HG02678 (cell line): ENCODE measurements around the gene SON.

Source experiments
- ATAC-seq: cut with Tn5 transposase; IDR thresholded peaks from one replicate; pipeline ENCODE4 v1.9.1; 2021; ENCODE audit warnings: mild to moderate bottlenecking, moderate library complexity; ENCODE audit not compliant: unreplicated experiment

The SON gene

DNA sequence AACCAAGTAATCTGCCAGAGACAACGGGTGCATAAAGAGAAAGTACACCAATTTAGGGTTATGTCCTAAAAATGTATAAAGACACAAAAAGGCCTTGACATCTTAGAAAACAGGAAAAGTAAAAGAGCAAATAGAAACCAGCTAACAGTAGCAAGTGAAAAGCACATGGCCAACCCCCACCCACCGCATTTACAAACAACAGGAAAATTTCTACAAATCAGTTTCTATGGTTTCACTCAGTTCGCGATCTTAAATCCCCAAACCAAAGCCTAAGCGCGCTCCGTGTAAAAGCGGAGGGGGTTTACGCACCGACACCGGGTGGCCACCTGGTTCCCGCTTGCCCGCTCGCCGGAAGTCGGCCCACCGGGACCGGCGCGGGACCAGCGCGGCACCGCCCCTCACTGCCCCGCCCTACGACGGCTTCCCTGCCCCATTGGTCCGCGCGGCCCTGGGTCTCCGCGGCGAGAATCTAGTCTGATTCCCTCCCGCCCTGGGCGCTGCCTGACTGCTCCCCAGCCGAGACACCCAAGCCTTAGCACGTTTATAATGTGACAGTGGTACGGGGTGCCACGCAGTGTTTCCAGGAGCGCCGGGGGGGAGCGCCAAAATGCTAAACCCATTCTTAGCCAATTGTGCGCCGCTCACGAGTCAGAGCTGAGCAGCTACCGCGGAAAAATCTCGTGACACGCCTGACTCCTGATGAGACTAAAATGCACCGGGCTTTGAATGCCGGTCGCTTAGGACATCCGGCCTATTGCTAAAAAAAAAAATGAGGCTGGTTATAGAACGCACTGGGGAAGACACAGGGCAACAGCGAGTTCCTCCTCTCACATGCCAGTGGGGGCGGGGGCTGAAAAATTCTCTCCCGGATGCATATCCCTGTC is 840 bp upstream of the SON start, which contains the start of gene GART:
Gene GART (minus strand): TSS at position 362 of the 884 bp plus-strand sequence. CDS start 2,802 bp downstream, outside the sequence.
- ATAC-seq = peak; percentile 49

- ATAC-seq = peak; percentile 13
Measured at GRCh38 chr21:33543505-33544129, 779 bp downstream of the SON start.

DNA sequence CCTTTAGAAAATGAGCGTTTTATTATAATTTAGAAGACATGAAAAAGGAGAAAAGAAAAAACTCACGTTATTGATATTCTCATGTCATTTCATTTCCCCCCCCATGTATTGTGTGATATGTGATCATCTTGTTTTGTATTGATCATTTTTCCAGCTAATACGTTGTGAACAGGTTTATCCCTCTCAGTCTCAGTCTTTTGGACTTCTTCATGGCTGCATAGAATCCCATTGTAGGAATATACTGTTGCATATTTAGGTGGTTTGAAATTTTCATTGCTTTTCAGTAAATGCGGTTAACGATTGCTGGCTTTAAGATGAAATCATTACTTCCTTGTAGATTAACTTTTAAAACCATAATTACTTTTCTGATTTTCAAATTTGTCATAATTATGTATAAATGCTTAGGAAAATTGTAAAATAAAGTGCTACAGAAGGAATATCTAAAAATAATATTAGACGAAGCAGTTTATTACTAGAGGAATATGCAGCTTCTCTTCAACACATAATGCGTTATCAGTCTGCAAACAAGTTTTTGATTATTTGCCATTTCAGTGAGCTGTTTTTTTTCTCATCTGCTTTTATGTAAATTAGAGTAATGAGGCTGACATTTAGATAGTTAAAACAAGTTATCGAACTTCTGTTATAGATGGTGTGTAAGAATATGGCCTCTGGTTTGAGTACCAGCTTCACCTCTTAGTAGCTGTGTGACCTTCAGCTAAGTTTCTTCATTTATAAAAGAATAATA is 1.8 kb downstream of the SON start:
- ATAC-seq = no peak

- no peak for ATAC-seq
Measured at GRCh38 chr21:33546086-33546485, 3.2 kb downstream of the SON start.

DNA sequence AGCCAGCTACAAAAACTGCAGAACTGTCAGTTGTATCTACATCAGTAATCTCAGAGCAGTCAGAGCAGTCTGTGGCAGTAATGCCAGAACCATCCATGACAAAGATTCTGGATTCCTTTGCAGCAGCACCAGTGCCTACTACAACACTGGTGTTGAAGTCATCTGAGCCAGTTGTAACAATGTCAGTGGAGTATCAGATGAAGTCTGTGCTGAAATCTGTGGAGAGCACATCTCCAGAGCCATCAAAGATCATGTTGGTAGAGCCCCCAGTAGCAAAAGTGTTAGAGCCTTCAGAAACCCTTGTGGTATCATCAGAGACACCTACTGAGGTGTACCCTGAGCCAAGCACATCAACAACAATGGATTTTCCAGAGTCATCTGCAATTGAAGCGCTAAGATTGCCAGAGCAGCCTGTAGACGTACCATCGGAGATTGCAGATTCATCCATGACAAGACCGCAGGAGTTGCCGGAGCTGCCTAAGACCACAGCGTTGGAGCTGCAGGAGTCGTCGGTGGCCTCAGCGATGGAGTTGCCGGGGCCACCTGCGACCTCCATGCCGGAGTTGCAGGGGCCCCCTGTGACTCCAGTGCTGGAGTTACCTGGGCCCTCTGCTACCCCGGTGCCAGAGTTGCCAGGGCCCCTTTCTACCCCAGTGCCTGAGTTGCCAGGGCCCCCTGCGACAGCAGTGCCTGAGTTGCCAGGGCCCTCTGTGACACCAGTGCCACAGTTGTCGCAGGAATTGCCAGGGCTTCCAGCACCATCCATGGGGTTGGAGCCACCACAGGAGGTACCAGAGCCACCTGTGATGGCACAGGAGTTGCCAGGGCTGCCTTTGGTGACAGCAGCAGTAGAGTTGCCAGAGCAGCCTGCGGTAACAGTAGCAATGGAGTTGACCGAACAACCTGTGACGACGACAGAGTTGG is 7.3 kb downstream of the SON start:
- ATAC-seq = no peak

- no peak for ATAC-seq
Measured at GRCh38 chr21:33550772-33551660, 8.2 kb downstream of the SON start.

DNA sequence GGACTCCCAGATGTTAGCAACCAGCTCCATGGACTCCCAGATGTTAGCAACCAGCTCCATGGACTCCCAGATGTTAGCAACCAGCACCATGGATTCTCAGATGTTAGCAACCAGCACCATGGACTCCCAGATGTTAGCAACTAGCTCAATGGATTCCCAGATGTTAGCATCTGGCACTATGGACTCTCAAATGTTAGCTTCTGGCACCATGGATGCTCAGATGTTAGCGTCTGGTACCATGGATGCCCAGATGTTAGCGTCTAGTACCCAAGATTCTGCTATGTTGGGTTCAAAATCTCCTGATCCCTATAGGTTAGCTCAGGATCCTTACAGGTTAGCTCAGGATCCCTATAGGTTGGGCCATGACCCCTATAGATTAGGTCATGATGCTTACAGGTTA is 8.8 kb downstream of the SON start:
- no peak for ATAC-seq

DNA sequence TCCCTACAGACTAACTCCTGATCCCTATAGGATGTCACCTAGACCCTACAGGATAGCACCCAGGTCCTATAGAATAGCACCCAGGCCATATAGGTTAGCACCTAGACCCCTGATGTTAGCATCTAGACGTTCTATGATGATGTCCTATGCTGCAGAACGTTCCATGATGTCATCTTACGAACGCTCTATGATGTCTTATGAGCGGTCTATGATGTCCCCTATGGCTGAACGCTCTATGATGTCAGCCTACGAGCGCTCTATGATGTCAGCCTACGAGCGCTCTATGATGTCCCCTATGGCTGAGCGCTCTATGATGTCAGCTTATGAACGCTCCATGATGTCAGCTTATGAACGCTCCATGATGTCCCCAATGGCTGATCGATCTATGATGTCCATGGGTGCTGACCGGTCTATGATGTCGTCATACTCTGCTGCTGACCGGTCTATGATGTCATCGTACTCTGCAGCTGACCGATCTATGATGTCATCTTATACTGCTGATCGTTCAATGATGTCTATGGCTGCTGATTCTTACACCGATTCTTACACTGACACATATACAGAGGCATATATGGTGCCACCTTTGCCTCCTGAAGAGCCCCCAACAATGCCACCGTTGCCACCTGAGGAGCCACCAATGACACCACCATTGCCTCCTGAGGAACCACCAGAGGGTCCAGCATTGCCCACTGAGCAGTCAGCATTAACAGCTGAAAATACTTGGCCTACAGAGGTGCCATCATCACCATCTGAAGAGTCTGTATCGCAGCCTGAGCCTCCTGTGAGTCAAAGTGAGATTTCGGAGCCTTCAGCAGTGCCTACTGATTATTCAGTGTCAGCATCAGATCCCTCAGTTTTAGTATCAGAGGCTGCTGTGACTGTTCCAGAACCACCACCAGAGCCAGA is 9.5 kb downstream of the SON start:
- no peak for ATAC-seq

DNA sequence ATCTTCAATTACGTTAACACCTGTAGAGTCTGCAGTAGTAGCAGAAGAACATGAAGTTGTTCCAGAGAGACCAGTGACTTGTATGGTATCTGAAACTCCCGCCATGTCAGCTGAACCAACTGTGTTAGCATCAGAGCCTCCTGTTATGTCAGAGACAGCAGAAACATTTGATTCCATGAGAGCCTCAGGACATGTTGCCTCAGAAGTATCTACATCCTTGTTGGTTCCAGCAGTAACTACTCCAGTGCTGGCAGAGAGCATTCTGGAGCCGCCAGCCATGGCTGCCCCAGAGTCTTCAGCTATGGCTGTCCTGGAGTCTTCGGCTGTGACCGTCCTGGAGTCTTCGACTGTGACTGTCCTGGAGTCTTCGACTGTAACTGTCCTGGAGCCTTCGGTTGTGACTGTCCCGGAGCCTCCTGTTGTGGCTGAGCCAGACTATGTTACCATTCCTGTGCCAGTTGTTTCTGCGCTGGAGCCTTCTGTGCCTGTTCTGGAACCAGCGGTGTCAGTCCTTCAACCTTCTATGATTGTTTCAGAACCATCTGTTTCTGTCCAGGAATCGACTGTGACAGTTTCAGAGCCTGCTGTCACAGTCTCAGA is 10.3 kb downstream of the SON start:
- no peak for ATAC-seq

GRCh38 chr21:33554236-33554981 is 11.6 kb downstream of the SON start:
- no peak for ATAC-seq

GRCh38 chr21:33554982-33555344 is 12.1 kb downstream of the SON start:
- no peak for ATAC-seq

GRCh38 chr21:33557447-33557846 is 14.6 kb downstream of the SON start:
- no peak for ATAC-seq

- no peak for ATAC-seq
Measured at GRCh38 chr21:33558777-33559421, 16.1 kb downstream of the SON start.

DNA sequence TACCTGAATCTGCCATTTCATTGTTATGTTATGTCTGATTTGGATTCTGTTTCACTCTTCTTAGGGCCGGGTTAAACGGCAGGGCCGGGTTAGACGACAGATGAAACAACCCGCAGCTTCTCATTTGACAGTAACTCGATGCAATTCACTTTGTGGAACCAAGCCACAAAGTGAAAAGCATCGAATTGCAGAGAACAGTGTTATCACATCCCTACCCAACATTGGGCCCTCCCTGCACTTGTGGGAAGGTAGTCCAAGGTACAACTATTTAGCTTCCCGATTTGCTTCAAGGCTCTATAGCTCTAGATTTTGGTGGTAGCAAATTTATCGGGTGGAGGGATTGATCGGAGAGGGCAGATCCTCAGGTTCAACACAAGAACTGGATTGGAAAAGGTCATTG is 17.0 kb downstream of the SON start:
- no peak for ATAC-seq

DNA sequence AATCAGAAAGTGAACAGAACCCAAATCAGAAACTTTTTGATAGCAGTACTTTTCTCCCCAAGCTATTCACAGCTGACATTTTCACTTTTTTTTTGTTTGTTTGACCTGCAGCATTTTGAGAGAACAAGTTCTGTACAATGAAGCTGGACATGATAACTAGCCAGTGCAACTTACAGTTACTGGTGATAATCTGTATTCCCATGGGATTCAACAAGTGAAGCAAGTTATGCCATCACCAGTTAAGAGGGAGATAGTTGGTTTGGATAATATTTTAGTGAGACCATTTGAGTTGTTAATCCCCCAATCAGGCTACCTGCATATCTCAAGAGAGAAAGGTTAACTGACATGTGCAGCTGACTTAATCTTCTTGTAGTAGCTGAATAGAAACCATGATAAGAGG is 18.1 kb downstream of the SON start:
- ATAC-seq = no peak

DNA sequence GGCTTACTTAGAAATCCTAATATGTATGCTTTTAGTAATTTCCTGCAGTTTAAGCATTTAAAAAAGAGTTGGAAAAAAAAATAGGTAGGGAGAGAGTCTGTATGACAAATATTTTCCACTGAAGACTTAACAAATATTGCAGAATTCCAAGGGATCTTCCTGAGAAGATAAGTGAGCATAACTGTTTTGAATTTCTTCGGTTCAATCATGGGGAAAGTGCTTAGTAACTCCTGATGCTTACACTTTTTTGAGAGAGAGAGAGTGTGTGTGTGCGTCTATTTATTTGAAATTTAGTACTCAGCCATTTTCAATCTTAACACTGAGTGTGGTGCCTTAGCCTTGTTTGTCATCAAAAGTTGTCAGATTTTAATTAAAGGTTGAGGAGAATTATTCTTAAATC is 18.5 kb downstream of the SON start:
- no peak for ATAC-seq

GRCh38 chr21:33562389-33562788 is 19.6 kb downstream of the SON start:
- no peak for ATAC-seq
